HCT116 (cell line): ENCODE measurements around the gene TUBB6.

Source experiments
- CTCF ChIP-seq, 3 experiments: fragments of 200-600 bp in 1 of 3; sonication (generic) in 1 of 3; IDR thresholded peaks in 2 of 3; conservative IDR thresholded peaks in 1 of 3; 2 replicates each; pipeline ENCODE4 v1.5.1; 2012 to 2017; ENCODE audit warnings: low read depth in 2 of 3, low read length in 2 of 3, antibody characterized with exemption in 1 of 3, borderline replicate concordance in 1 of 3, control low read depth in 1 of 3, mild to moderate bottlenecking in 1 of 3, mixed read lengths in 1 of 3, mixed run types in 1 of 3, moderate library complexity in 1 of 3; ENCODE audit not compliant: insufficient read depth in 1 of 3
- ELF1 ChIP-seq: IDR thresholded peaks from 2 replicates; pipeline ENCODE4 v1.6.1; 2012; ENCODE audit warnings: low read depth, borderline replicate concordance
- EZH2 ChIP-seq: fragments of 200-600 bp; sonication (generic); IDR thresholded peaks from 2 replicates; pipeline ENCODE4 v1.6.1; 2017; ENCODE audit warnings: antibody characterized with exemption, mixed run types
- EZH2phosphoT487 ChIP-seq: fragments of 200-600 bp; IDR thresholded peaks from 2 replicates; pipeline ENCODE4 v1.6.1; 2018; ENCODE audit warnings: antibody characterized with exemption, borderline replicate concordance
- POLR2A ChIP-seq: IDR thresholded peaks from 2 replicates; pipeline ENCODE4 v1.7.0; 2011; ENCODE audit warnings: borderline replicate concordance; ENCODE audit not compliant: insufficient read depth, insufficient read length; ENCODE audit errors: extremely low read depth
- POLR2AphosphoS5 ChIP-seq: IDR thresholded peaks from 2 replicates; pipeline ENCODE4 v1.6.1; 2011; ENCODE audit warnings: mild to moderate bottlenecking, low read depth, low read length, moderate library complexity
- REST ChIP-seq: IDR thresholded peaks from 2 replicates; pipeline ENCODE4 v1.6.1; 2012; ENCODE audit warnings: low read depth
- SIN3A ChIP-seq: IDR thresholded peaks from 2 replicates; pipeline ENCODE4 v1.6.1; 2012; ENCODE audit warnings: low read depth
- SP1 ChIP-seq: IDR thresholded peaks from 2 replicates; pipeline ENCODE4 v1.6.1; 2012; ENCODE audit warnings: low read depth
- YY1 ChIP-seq: IDR thresholded peaks from 2 replicates; pipeline ENCODE4 v1.6.1; 2011; ENCODE audit warnings: low read length, low read depth, moderate library complexity, mild to moderate bottlenecking; ENCODE audit not compliant: insufficient replicate concordance; ENCODE audit errors: extremely low read depth

GRCh38 chr18:12347895-12348294, 39.9 kb downstream of the TUBB6 start:
- TF ChIP-seq CTCF (IDR thresholded peaks at IDR 0.05 in 2 of 3, conservative IDR thresholded peaks at IDR 0.05 in 1 of 3; ENCODE audit: borderline replicate concordance in 1 of 3, insufficient read depth in 1 of 3, low read depth in 2 of 3, low read length in 2 of 3), result no peak
- no peak for TF ChIP-seq ELF1
- no peak for TF ChIP-seq YY1
- TF ChIP-seq POLR2A, result no peak
- TF ChIP-seq SIN3A, result no peak
- no peak for TF ChIP-seq EZH2
- TF ChIP-seq EZH2phosphoT487, result no peak
- no peak for TF ChIP-seq REST
- TF ChIP-seq SP1, result no peak
- no peak for TF ChIP-seq POLR2AphosphoS5
